ENCODE results near the gene PIP4K2A. TPM values are rescaled to one million over a fixed set of nuclear protein-coding genes. Genes with fewer than 3 reads are reported as not detected.

PIP4K2A gene
- total and polyA plus RNA-seq, 2 of the 8 experiments (the other 6 are each of a cell fraction or from before 2014, with no cell fraction given): 19.0 to 60.9 TPM

DNA sequence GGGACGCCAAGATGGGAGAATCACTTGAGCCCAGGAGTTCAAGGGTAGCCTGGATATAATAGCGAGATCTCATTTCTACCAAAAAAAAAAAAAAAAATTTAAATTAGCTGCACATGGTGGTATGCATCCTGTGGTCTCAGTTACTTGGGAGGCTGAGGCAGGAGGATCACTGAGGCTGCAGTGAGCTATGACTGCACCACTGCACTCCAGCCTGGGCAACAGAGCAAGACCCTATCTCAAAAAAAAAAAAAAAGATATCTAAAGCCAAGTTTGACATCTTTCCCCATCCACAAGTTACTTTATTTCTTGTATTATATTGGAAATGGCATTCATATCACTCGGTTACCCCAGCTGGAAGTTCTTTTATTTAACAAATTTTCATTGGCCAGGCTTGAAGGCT is 3.4 kb upstream of the PIP4K2A start (continued):
- TF ChIP-seq NRF1 (IDR thresholded peaks at IDR 0.05; ENCODE audit: low read depth, low read length) (no peak), SIX5 (IDR thresholded peaks at IDR 0.05; ENCODE audit: low read depth, low read length) (no peak), GTF2F1 (IDR thresholded peaks at IDR 0.05; ENCODE audit: borderline replicate concordance, low read depth, low read length) (no peak), RFX5 (IDR thresholded peaks at IDR 0.05; ENCODE audit: borderline replicate concordance, low read depth, low read length) (no peak), TCF12 (IDR thresholded peaks at IDR 0.05; ENCODE audit: low read depth, low read length) (no peak), CEBPB (IDR thresholded peaks at IDR 0.05; ENCODE audit: low read depth, low read length) (no peak), PHF8 (conservative IDR thresholded peaks at IDR 0.05; ENCODE audit: low read depth, low read length) (no peak), HDAC6 (IDR thresholded peaks at IDR 0.05; ENCODE audit: low read depth, low read length) (no peak), TAF1 (IDR thresholded peaks at IDR 0.05; ENCODE audit: low read depth, low read length) (no peak)

All from H1 (cell line).